Transverse colon (tissue), 4 donors: ENCODE data around the gene SCAF8. TPM values are rescaled to one million over a fixed set of nuclear protein-coding genes. Genes with fewer than 3 reads are reported as not detected.

Experiments
- DNase-seq: peaks from one replicate; pipeline ENCODE4 v3.0.0-alpha.2; 2019
- H3K27ac ChIP-seq, 4 donors: fragments of 200-600 bp; sonication (generic); 2 replicates each; pipeline ENCODE4 v1.5.1; 2016 to 2018; ENCODE audit warnings: inconsistent platforms in 4 of 4
- H3K27me3 ChIP-seq: fragments of 200-600 bp; sonication (generic); 2 replicates; pipeline ENCODE4 v1.5.1; 2017; ENCODE audit warnings: inconsistent platforms
- H3K36me3 ChIP-seq, 4 donors: fragments of 200-600 bp; sonication (generic); 2 replicates each; pipeline ENCODE4 v1.5.1; 2017 to 2019; ENCODE audit warnings: inconsistent platforms in 4 of 4
- H3K4me1 ChIP-seq, 4 donors: fragments of 200-600 bp; sonication (generic); 2 replicates each; pipeline ENCODE4 v1.5.1; 2017 to 2020; ENCODE audit warnings: inconsistent platforms in 4 of 4
- H3K4me3 ChIP-seq, 4 donors: fragments of 200-600 bp; sonication (generic); 1 replicate in 1 of 4; 2 replicates in 3 of 4; pipeline versions ENCODE4 v1.5.1 to v1.6.1; 2017 to 2019; ENCODE audit warnings: inconsistent platforms in 4 of 4
- H3K9me3 ChIP-seq, 2 donors: fragments of 200-600 bp; sonication (generic); 2 replicates each; pipeline ENCODE4 v1.5.1; 2017 to 2019; ENCODE audit warnings: inconsistent platforms in 2 of 2
- CTCF ChIP-seq, 5 experiments: fragments of 200-600 bp in 3 of 5; fragments of 450-650 bp in 2 of 5; sonication (generic) in 3 of 5; IDR thresholded peaks; 1 replicate in 2 of 5; 2 replicates in 3 of 5; pipeline ENCODE4 v1.5.1; 2016 to 2017; ENCODE audit warnings: antibody characterized with exemption in 5 of 5, inconsistent platforms in 3 of 5, mild to moderate bottlenecking in 2 of 5, moderate library complexity in 1 of 5
- EP300 ChIP-seq: sonication (generic); formaldehyde crosslinking; IDR thresholded peaks from one replicate; pipeline ENCODE4 v1.6.1; 2017; ENCODE audit warnings: antibody characterized with exemption, low read depth
- POLR2A ChIP-seq: fragments of 450-650 bp; IDR thresholded peaks from one replicate; pipeline ENCODE4 v1.6.1; 2016; ENCODE audit warnings: antibody characterized with exemption, mild to moderate bottlenecking, moderate library complexity
- POLR2AphosphoS5 ChIP-seq, 3 donors: sonication (generic); formaldehyde crosslinking; IDR thresholded peaks; one replicate each; pipeline ENCODE4 v1.6.1; 2016; ENCODE audit warnings: antibody characterized with exemption in 3 of 3
- WGBS, 2 donors: methylation state at CpG; one replicate each; pipeline ENCODE4 v1.1.5; 2018; ENCODE audit warnings: low coverage in 1 of 2; 5-methylcytosine and 5-hydroxymethylcytosine counted together
- in situ Hi-C, 4 donors: fragments of 200-750 bp; cut with MboI; loops; one replicate each; pipeline versions ENCODE4 v1.15.0 to v1.15.1; 2017; ENCODE audit warnings: low sequenced_read_pairs in 3 of 4, low pct_ligation_motif_present in 1 of 4, low pct_unique_long_range_greater_than_20kb in 1 of 4
- intact Hi-C: fragments of 100-400 bp; cut with DNase I; formaldehyde crosslinking; loops from one replicate; pipeline ENCODE4 v1.15.1; 2023; ENCODE audit warnings: low total_unique reads
- total RNA-seq, 4 donors: library from RNA; depleted of rRNA; stranded (reverse); fragments of >200 nt; gene quantifications; one replicate each; pipeline ENCODE4 v1.1.0, GENCODE V29; 2016

The SCAF8 gene
- total RNA-seq, 4 donors from 2014 or later, result 32.2 to 38.6 (median 33.4) TPM

- Histone ChIP-seq H3K4me1 (peaks cover 0 to 14% (median 0%) of the 10 kb centered on the region in 4 donors), H3K36me3 (no peaks in the 10 kb centered on the region), H3K27ac (no peak overlapping the region), H3K9me3 (no peaks in the 10 kb centered on the region), H3K27me3 (no peaks in the 10 kb centered on the region), H3K4me3 (no peak overlapping the region)
- TF ChIP-seq POLR2AphosphoS5 (IDR thresholded peaks at IDR 0.05), result no peak
- TF ChIP-seq EP300, result no peak
- TF ChIP-seq CTCF (IDR thresholded peaks at IDR 0.05), result no peak
- no peak for TF ChIP-seq POLR2A
- no peak for DNase-seq
- intact Hi-C loops, result no loop called here
- in situ Hi-C loops, result no loop called here
- WGBS, 2 donors, result 90 to 100% methylated on average over 4 to 5 of the region's 5 CpGs
These were observed 124.3 kb downstream of the SCAF8 start for GRCh38 chr6:154857529-154857928.

GRCh38 chr6:154861825-154862224 lies 128.6 kb downstream of the SCAF8 start:
- 36% methylated on average over 1 of the region's 1 CpG; no CpG with 5 or more reads in 1 of the 2 donors for WGBS, 2 donors
- H3K27ac ChIP-seq, result no peak overlapping the region
- in situ Hi-C loops, result loop anchor here in 1 of 4 donors (10.0 kb wide), 1 partner anchor 313 kb away; no protein-coding TSS in a partner anchor
- TF ChIP-seq CTCF (IDR thresholded peaks at IDR 0.05) (no peak), POLR2AphosphoS5 (IDR thresholded peaks at IDR 0.05) (no peak), EP300 (no peak), POLR2A (no peak)
- H3K9me3 ChIP-seq, result no peaks in the 10 kb centered on the region
- H3K27me3 ChIP-seq, result no peaks in the 10 kb centered on the region
- intact Hi-C loops, result no loop called here
- no peak for DNase-seq
- peaks cover 0 to 26% (median 4%) of the 10 kb centered on the region in 4 donors for H3K4me1 ChIP-seq
- no peaks in the 10 kb centered on the region for H3K36me3 ChIP-seq
- H3K4me3 ChIP-seq, result no peak overlapping the region

GRCh38 chr6:154862536-154862935 lies 129.3 kb downstream of the SCAF8 start:
- intact Hi-C loops, result no loop called here
- no peak for TF ChIP-seq CTCF (IDR thresholded peaks at IDR 0.05)
- TF ChIP-seq POLR2AphosphoS5 (IDR thresholded peaks at IDR 0.05), result no peak
- TF ChIP-seq EP300, result no peak
- no peak for TF ChIP-seq POLR2A

GRCh38 chr6:154864066-154864430 lies 130.8 kb downstream of the SCAF8 start:
- DNase-seq, result no peak
- in situ Hi-C loops, result loop anchor here in 1 of 4 donors (10.0 kb wide), 1 partner anchor 311 kb away; no protein-coding TSS in a partner anchor
- intact Hi-C loops, result no loop called here

More at GRCh38 chr6:154862536-154862935, 129.3 kb downstream of the SCAF8 start:
- H3K4me1 ChIP-seq, result peaks cover 0 to 26% (median 4%) of the 10 kb centered on the region in 4 donors
- H3K4me3 ChIP-seq, result no peak overlapping the region
- in situ Hi-C loops, result loop anchor here in 1 of 4 donors (10.0 kb wide), 1 partner anchor 312 kb away; no protein-coding TSS in a partner anchor
- no peak for DNase-seq
- no peaks in the 10 kb centered on the region for H3K9me3 ChIP-seq
- no peaks in the 10 kb centered on the region for H3K27me3 ChIP-seq
- 94 to 95% methylated on average over 8 to 11 of the region's 11 CpGs for WGBS, 2 donors
- no peak overlapping the region for H3K27ac ChIP-seq
- H3K36me3 ChIP-seq, result no peaks in the 10 kb centered on the region

More at GRCh38 chr6:154864066-154864430, 130.8 kb downstream of the SCAF8 start:
- TF ChIP-seq CTCF (IDR thresholded peaks at IDR 0.05) (no peak), EP300 (no peak), POLR2AphosphoS5 (IDR thresholded peaks at IDR 0.05) (no peak), POLR2A (no peak)
- WGBS, 2 donors, result 44 to 47% methylated on average over 3 of the region's 3 CpGs
- Histone ChIP-seq H3K27me3 (no peaks in the 10 kb centered on the region), H3K27ac (no peak overlapping the region), H3K4me1 (peaks cover 0 to 26% (median 4%) of the 10 kb centered on the region in 4 donors), H3K9me3 (no peaks in the 10 kb centered on the region), H3K4me3 (no peak overlapping the region), H3K36me3 (no peaks in the 10 kb centered on the region)
